GM12865 (cell line): Measurements from ENCODE around the gene INPPL1.

Experiments
- DNase-seq: peaks from one replicate; pipeline ENCODE4 v3.0.0; 2010; ENCODE audit warnings: low read depth
- H3K4me3 ChIP-seq: 2 replicates; pipeline ENCODE4 v1.5.1; 2011; ENCODE audit warnings: mild to moderate bottlenecking, low read depth, low read length, control low read depth
- TF ChIP-seq, protein P1 (sequence below): IDR thresholded peaks from 2 replicates; pipeline ENCODE4 v1.5.1; 2011; ENCODE audit warnings: low read length, control low read depth, low read depth, inconsistent platforms; ENCODE audit not compliant: insufficient read depth; ENCODE audit errors: missing control alignments

The INPPL1 gene

DNA sequence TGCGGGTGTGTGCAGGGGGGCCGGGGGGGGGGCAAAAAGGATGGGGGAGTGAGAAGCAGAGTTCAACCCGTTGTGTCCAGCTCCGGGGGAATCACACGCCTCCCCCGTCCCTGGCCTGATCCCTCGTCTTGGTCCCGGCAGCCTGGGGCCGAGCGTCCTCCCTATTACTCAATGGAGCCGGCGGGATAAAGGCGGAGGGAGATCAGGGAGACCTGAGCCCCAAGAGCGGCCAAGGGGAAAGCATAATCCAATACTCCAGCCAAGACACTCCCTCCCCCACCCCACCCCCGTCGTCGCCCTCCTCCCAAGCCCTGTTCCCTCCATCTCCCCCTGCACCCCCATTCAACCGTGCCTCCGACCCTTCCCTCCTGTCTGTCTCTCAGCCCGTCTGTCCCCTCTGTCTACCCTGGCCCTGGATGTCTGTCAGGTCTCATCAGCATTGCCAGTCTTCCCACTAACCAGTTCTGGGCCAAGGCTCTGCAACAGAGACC, 16.8 kb downstream of the INPPL1 start:
- DNase-seq = no peak
- no peak overlapping the region for H3K4me3 ChIP-seq
- TF ChIP-seq, protein P1, sequence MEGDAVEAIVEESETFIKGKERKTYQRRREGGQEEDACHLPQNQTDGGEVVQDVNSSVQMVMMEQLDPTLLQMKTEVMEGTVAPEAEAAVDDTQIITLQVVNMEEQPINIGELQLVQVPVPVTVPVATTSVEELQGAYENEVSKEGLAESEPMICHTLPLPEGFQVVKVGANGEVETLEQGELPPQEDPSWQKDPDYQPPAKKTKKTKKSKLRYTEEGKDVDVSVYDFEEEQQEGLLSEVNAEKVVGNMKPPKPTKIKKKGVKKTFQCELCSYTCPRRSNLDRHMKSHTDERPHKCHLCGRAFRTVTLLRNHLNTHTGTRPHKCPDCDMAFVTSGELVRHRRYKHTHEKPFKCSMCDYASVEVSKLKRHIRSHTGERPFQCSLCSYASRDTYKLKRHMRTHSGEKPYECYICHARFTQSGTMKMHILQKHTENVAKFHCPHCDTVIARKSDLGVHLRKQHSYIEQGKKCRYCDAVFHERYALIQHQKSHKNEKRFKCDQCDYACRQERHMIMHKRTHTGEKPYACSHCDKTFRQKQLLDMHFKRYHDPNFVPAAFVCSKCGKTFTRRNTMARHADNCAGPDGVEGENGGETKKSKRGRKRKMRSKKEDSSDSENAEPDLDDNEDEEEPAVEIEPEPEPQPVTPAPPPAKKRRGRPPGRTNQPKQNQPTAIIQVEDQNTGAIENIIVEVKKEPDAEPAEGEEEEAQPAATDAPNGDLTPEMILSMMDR = no peak

DNA sequence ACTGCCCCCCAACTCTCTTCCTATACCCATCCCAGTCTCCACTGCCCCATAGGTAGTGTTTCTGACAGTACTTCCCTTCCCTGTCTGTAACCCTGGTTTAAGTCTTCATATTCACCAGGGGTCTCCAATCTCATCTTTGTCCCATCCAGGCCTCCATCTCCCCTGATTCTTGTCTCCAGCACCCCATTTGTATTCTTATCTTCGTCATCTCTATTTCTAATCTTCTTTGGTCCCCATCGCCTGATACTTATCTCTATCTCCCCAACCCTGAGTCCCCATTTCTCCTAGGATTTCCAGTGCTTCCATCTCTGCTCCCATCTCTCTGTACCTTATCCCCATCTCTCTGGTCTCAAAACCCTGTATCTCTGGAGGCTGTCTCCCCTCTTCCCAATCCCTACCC, 17.6 kb downstream of the INPPL1 start:
- TF ChIP-seq, protein P1 = no peak
- no peak overlapping the region for H3K4me3 ChIP-seq
- no peak for DNase-seq

DNA sequence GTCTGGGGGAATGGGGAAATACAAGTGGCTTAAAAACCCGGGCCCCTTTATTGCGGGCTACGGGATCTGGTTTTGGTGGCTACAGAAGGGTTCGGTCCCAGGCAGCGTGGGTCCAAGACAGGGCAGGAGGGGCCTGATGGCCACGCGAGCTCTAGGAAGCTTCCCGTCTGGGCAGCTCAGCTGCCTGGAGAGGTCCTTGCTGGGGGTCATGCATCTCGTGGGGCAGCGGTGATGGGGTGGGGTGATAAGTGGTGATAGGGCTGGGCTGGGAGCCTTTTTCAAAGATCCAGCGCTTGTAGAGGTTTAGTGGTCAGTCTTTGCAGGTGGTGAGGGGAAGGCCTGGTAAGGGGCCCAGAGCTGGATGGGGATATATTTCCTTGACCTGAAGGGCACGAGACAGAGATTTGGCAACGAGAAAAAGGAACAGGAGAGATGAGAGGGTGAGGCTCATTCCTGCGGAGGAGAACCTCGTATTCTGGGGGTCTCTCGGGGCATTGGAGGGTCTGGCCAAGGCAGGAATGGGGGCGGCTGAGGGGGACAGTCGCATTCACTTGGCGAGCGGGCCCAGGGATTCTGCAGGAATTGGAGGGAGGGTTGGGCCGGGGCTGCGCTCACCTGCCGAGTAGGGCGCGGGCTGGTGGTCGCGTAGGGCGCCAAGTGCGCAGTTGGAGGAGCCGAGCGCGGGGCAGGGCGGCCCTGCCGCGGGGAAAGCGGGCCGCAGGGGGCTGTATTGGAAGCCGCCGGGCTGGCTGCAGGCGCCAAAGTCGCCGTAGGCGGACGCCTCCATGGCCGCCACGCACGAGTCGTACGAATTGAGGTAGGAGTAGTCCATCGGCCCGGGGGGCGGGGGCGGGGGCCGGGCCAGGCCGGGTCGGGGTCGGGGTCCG, 18.8 kb downstream of the INPPL1 start:
- no peak for DNase-seq
- TF ChIP-seq, protein P1 = no peak
- no peak overlapping the region for H3K4me3 ChIP-seq

DNA sequence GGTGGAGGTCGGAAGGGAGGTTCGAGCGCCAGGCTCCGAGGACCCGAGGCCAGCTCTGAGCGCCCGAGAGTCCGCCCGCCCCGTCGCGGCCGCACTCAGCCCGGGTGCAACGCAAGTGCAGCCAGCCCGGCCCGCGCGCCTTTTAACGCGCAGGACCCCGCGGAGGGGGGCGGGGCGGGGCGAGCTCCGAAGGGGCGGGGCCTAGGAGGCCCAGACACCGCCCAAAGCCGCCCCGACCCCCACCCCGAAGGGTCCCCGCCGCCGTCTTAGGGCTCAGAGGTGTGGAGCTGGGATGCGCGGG, 19.4 kb downstream of the INPPL1 start, which contains the start of gene PHOX2A:
Gene PHOX2A, minus strand, starts transcription at position 117 of the 301 bp plus-strand sequence. CDS start 172 bp downstream, outside the sequence.
- TF ChIP-seq, protein P1 = no peak
- no peak for DNase-seq
- H3K4me3 ChIP-seq = no peak within 1 kb of the TSS

DNA sequence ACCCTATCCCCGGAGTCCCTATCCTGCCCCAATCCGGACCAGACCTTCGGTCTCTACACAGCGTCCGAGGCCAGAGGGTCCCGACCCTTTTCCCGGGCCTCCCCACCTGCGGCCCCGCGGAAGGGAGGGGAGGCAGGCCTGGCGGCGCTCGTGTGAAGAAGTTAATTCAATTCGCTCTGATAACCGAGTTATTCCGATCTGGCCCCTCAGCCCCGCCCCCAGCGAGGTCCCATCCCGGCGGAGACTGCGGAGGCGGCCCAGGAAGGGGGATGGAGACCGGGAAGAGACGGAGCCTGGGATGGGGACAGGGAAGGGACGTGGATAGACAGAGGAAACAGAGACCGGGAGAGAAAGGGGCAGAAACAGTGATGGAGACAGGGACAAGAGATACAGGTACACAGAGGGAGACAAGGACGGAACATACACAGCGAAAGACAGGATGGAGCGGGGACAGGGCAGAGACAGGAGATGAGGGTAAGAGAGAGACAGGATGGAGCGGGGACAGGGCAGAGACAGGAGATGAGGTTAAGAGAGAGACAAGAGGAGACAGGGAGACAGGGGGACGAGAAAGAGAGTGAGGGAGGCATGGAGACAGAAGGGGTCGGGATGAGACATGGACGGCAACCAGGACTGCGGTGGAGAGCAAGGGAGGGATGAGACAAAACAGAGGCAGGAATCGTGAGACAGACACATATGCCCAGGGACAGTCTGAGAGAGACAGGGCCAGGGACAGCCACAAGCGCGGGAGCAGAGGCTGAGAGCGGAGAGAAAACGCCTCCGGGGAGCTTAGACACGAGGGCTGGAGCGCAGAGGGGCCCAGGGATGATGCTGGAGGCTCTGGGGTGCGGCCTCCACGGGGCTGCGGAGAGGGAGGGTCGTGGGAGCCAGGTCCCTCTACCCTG, 20.0 kb downstream of the INPPL1 start:
- no peak for DNase-seq
- TF ChIP-seq, protein P1 = no peak
- no peak overlapping the region for H3K4me3 ChIP-seq

DNA sequence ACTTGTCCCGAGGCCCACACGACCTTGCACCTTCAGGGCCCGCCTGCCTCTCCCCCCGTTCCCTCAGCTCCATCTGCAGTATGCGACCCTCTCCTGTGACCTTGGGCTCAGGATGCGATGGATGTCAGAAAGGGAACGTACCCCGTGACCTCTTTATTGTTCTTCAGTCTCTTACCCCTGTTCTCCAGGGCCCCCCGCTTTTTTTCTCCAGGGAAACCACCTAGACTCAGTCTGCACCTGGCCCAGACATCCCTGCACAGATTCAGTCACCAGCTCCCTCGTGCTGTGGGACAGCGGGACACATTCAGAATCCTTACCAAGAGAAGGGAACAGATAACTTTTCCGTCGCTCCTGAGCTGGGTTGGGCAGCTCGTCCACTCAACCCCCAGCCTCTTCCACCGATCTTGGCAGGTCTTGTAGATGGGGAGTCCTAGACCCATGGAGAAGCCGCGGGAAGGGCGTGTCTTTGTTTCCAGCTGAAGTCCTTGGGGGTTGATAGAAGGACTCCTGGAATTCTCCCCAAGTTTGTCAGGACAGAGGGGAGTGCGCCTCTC, 20.8 kb downstream of the INPPL1 start:
- TF ChIP-seq, protein P1 = no peak
- no peak overlapping the region for H3K4me3 ChIP-seq
- no peak for DNase-seq
